Adrenal gland (tissue), 12 donors: ENCODE results near the gene TLR2. TPM values are rescaled to one million over a fixed set of nuclear protein-coding genes. Genes with fewer than 3 reads are reported as not detected.

Experiments
- DNase-seq, 7 donors: peaks; one replicate each; pipeline ENCODE4 v3.0.0-alpha.2; 2019 to 2020
- H3K27ac ChIP-seq, 5 donors: fragments of 200-600 bp; sonication (generic) in 4 of 5; 1 replicate in 3 of 5; 2 replicates in 2 of 5; pipeline versions ENCODE4 v1.5.1 to v1.8.0; 2016 to 2020; ENCODE audit warnings: mild to moderate bottlenecking in 1 of 5
- H3K27me3 ChIP-seq: fragments of 200-600 bp; 2 replicates; pipeline ENCODE4 v1.8.0; 2021
- H3K36me3 ChIP-seq, 2 donors: fragments of 200-600 bp; replicated peaks in 1 of 2; 1 replicate in 1 of 2; 2 replicates in 1 of 2; pipeline versions ENCODE4 v1.5.1 to v1.8.0; 2018 to 2022
- H3K4me1 ChIP-seq, 2 donors: fragments of 200-600 bp; replicated peaks in 1 of 2; 1 replicate in 1 of 2; 2 replicates in 1 of 2; pipeline versions ENCODE4 v1.5.1 to v1.8.0; 2018 to 2021
- H3K4me3 ChIP-seq, 4 donors: fragments of 200-600 bp; sonication (generic) in 3 of 4; one replicate each; pipeline ENCODE4 v1.5.1; 2016 to 2018
- H3K9me3 ChIP-seq, 3 donors: fragments of 200-600 bp; sonication (generic) in 1 of 3; replicated peaks in 1 of 3; 1 replicate in 2 of 3; 2 replicates in 1 of 3; pipeline versions ENCODE4 v1.5.1 to v1.8.0; 2016 to 2021
- CTCF ChIP-seq, 6 experiments: fragments of 450-650 bp in 4 of 6; fragments of 200-600 bp in 2 of 6; sonication (generic) in 1 of 6; IDR thresholded peaks; 1 replicate in 5 of 6; 2 replicates in 1 of 6; pipeline versions ENCODE4 v1.5.1 to v1.8.0; 2016 to 2021; ENCODE audit warnings: antibody characterized with exemption in 6 of 6, mild to moderate bottlenecking in 2 of 6, moderate library complexity in 1 of 6
- POLR2A ChIP-seq, 2 donors: fragments of 450-650 bp; IDR thresholded peaks; one replicate each; pipeline ENCODE4 v1.6.1; 2017; ENCODE audit warnings: antibody characterized with exemption in 2 of 2, mild to moderate bottlenecking in 2 of 2, moderate library complexity in 1 of 2
- WGBS, 4 donors: extraction: QIAGEN DNeasy Blood & Tissue Kit in 2 of 4; methylation state at CpG; one replicate each; pipeline versions ENCODE4 v1.1.5 to v1.1.7; 2013 to 2017; 5-methylcytosine and 5-hydroxymethylcytosine counted together
- intact Hi-C, 2 donors: fragments of 100-400 bp; cut with DNase I; formaldehyde crosslinking; loops; one replicate each; pipeline versions ENCODE4 v1.14.1 to v1.15.0; 2022 to 2023
- polyA plus RNA-seq, 3 donors: library from polyadenylated mRNA; stranded (reverse); fragments of 200-250 nt in 2 of 3; fragments of 350-450 nt in 1 of 3; fragmentation: Illumina TruSeq in 1 of 3; extraction: RNeasy Lipid Tissue Mini Kit (QIAGEN cat#74804) in 1 of 3; gene quantifications; one replicate each; pipeline ENCODE4 v1.2.3, GENCODE V29; 2013 to 2014
- total RNA-seq, 9 donors: library from RNA; depleted of rRNA in 4 of 9; stranded (reverse); fragments of >200 nt in 4 of 9; fragments of 120-200 nt in 1 of 9; fragmentation: NEBNext Ultra II Directional in 1 of 9; extraction: Animal tissue kit (Norgen Biotek cat#: 25700) in 1 of 9; gene quantifications; one replicate each; pipeline versions ENCODE4 v1.1.0 to v1.2.4, GENCODE V29; 2013 to 2023
- donor health status: healthy with polysubstance abuse.
- donor health status: Bipolar disorder and iron deficiency.
- donor health status: DM: yes; HTN: yes; CAD: no.
- donor health status: DM: no; HTN: no; CAD: no.
- donor health status: DM: no; HTN: no; CAD: no.
- donor health status: DM: yes; HTN: yes; CAD: no.

TLR2 gene
- total and polyA plus RNA-seq, 12 donors: 2.8 to 57.2 (median 21.7) TPM

- no peaks in the 10 kb centered on the region for H3K36me3 ChIP-seq
- H3K4me3 ChIP-seq: no peak overlapping the region
- WGBS, 4 donors: 85 to 94% (median 86%) methylated on average over 5 of the region's 5 CpGs
- no peaks in the 10 kb centered on the region for H3K9me3 ChIP-seq
- no peaks in the 10 kb centered on the region for H3K4me1 ChIP-seq
- intact Hi-C loops: no loop called here
- H3K27ac ChIP-seq: no peak overlapping the region
- no peak for DNase-seq
- TF ChIP-seq POLR2A (IDR thresholded peaks at IDR 0.05): no peak
- H3K27me3 ChIP-seq: no peaks in the 10 kb centered on the region
Measured at GRCh38 chr4:153725136-153725830, 41.2 kb downstream of the TLR2 start.

DNA sequence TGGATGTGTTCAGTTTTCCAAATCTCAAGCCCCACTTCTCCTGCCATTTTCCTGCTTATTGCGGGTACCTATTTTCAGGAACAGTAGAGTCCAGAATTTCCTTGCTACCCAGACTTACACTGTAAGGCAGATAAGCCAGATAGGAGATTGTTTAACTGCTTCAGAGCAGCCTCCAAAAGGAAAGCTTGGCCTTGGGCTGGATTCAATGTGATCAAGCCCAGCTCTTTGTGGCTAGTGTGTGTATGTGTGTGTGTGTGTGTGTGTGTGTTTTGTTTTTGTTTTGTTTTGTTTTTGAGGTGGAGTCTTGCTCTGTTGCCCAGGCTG lies 41.7 kb downstream of the TLR2 start:
- H3K4me3 ChIP-seq: no peak overlapping the region
- H3K27ac ChIP-seq: no peak overlapping the region
- H3K4me1 ChIP-seq: no peaks in the 10 kb centered on the region
- 83 to 92% (median 87%) methylated on average over 1 of the region's 1 CpG for WGBS, 4 donors
- no peaks in the 10 kb centered on the region for H3K27me3 ChIP-seq
- TF ChIP-seq POLR2A (IDR thresholded peaks at IDR 0.05): no peak
- TF ChIP-seq CTCF (IDR thresholded peaks at IDR 0.05): no peak
- DNase-seq: no peak
- intact Hi-C loops: no loop called here
- no peaks in the 10 kb centered on the region for H3K36me3 ChIP-seq
- H3K9me3 ChIP-seq: no peaks in the 10 kb centered on the region

- H3K27ac ChIP-seq: no peak overlapping the region
- intact Hi-C loops: no loop called here
- WGBS, 4 donors: 67 to 79% (median 75%) methylated on average over 5 of the region's 5 CpGs
- no peaks in the 10 kb centered on the region for H3K27me3 ChIP-seq
- no peak for TF ChIP-seq CTCF (IDR thresholded peaks at IDR 0.05)
- TF ChIP-seq POLR2A (IDR thresholded peaks at IDR 0.05): no peak
- H3K4me3 ChIP-seq: no peak overlapping the region
- H3K36me3 ChIP-seq: no peaks in the 10 kb centered on the region
- no peak for DNase-seq
- no peaks in the 10 kb centered on the region for H3K9me3 ChIP-seq
- no peaks in the 10 kb centered on the region for H3K4me1 ChIP-seq
Measured at GRCh38 chr4:153728151-153728550, 44.1 kb downstream of the TLR2 start.

GRCh38 chr4:153728660-153729059 lies 44.6 kb downstream of the TLR2 start:
- H3K4me1 ChIP-seq: no peaks in the 10 kb centered on the region
- intact Hi-C loops: no loop called here
- H3K27me3 ChIP-seq: no peaks in the 10 kb centered on the region
- H3K36me3 ChIP-seq: no peaks in the 10 kb centered on the region
- TF ChIP-seq CTCF (IDR thresholded peaks at IDR 0.05): no peak
- TF ChIP-seq POLR2A (IDR thresholded peaks at IDR 0.05): no peak
- no peak overlapping the region for H3K4me3 ChIP-seq
- no peak overlapping the region for H3K27ac ChIP-seq
- no peaks in the 10 kb centered on the region for H3K9me3 ChIP-seq
- DNase-seq: no peak
- WGBS, 4 donors: 32 to 70% (median 57%) methylated on average over 4 of the region's 4 CpGs

GRCh38 chr4:153729895-153730294 lies 45.8 kb downstream of the TLR2 start:
- TF ChIP-seq CTCF (IDR thresholded peaks at IDR 0.05) (no peak), POLR2A (IDR thresholded peaks at IDR 0.05) (no peak)
- WGBS, 4 donors: 76 to 90% (median 85%) methylated on average over 2 of the region's 2 CpGs

More at GRCh38 chr4:153729895-153730294, 45.8 kb downstream of the TLR2 start:
- no peak for DNase-seq
- Histone ChIP-seq H3K4me1 (no peaks in the 10 kb centered on the region), H3K27ac (peak overlapping the region in 2 of 5 donors; percentile 38 to 45), H3K9me3 (no peaks in the 10 kb centered on the region), H3K4me3 (no peak overlapping the region), H3K36me3 (no peaks in the 10 kb centered on the region), H3K27me3 (no peaks in the 10 kb centered on the region)
- intact Hi-C loops: no loop called here
